HCT116 (cell line): Measurements from ENCODE around the gene ATP6V1G1.

Source experiments
- CBX3 ChIP-seq: IDR thresholded peaks from 2 replicates; pipeline ENCODE4 v1.6.1; 2012; ENCODE audit warnings: low read depth
- CTCF ChIP-seq, 3 experiments: fragments of 200-600 bp in 1 of 3; sonication (generic) in 1 of 3; IDR thresholded peaks in 2 of 3; conservative IDR thresholded peaks in 1 of 3; 2 replicates each; pipeline ENCODE4 v1.5.1; 2012 to 2017; ENCODE audit warnings: low read depth in 2 of 3, low read length in 2 of 3, antibody characterized with exemption in 1 of 3, borderline replicate concordance in 1 of 3, control low read depth in 1 of 3, mild to moderate bottlenecking in 1 of 3, mixed read lengths in 1 of 3, mixed run types in 1 of 3, moderate library complexity in 1 of 3; ENCODE audit not compliant: insufficient read depth in 1 of 3
- EGR1 ChIP-seq: IDR thresholded peaks from 2 replicates; pipeline ENCODE4 v1.6.1; 2012; ENCODE audit warnings: low read depth
- POLR2A ChIP-seq: IDR thresholded peaks from 2 replicates; pipeline ENCODE4 v1.7.0; 2011; ENCODE audit warnings: borderline replicate concordance; ENCODE audit not compliant: insufficient read depth, insufficient read length; ENCODE audit errors: extremely low read depth
- POLR2AphosphoS5 ChIP-seq: IDR thresholded peaks from 2 replicates; pipeline ENCODE4 v1.6.1; 2011; ENCODE audit warnings: mild to moderate bottlenecking, low read depth, low read length, moderate library complexity
- TF ChIP-seq, protein P1 (sequence below): IDR thresholded peaks from 2 replicates; pipeline ENCODE4 v1.6.1; 2012

DNA sequence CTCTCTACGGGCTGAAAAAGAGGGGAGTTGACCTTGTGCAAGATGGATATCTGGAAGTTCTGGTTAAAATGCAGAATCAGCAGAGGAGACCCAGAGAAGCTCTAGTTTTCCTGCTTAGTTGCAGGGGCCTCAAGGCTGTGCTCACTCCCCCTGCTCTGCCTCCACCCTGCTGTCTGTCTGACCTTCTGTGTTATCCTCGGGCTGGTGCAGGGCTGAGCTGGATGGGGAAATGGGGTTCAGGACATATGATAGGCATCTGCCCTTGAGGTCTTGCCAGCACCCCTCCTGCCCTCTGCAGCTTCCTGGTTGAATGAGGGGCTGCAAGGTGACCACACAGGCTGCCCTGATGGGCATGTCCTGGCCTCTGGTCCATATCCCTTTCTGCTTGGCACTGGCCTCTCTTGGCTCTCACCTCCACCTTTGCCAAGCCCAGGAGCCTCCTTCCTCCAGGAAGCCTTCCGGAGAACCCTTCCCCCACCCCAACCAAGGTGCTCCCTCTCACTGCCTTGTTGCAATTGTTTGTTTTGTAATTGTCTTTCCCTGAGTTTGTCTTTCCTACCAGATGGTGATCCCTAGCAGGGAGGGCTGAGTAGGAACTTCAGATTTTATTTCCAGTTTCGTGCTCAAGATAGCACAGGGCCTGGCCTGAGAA lies 24.8 kb downstream of the ATP6V1G1 start:
- TF ChIP-seq POLR2AphosphoS5 (no peak), POLR2A (no peak), EGR1 (no peak), CTCF (IDR thresholded peaks at IDR 0.05 in 2 of 3, conservative IDR thresholded peaks at IDR 0.05 in 1 of 3; ENCODE audit: borderline replicate concordance in 1 of 3, insufficient read depth in 1 of 3, low read depth in 2 of 3, low read length in 2 of 3) (no peak), CBX3 (no peak)
- TF ChIP-seq, protein P1, sequence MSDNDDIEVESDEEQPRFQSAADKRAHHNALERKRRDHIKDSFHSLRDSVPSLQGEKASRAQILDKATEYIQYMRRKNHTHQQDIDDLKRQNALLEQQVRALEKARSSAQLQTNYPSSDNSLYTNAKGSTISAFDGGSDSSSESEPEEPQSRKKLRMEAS = no peak
